HK-2 (cell line): ENCODE measurements around the gene LRP1B.
"Not testable (repeated sequence)": the region's sequence is repeated elsewhere in the genome, so short reads cannot be mapped to it uniquely, and the experiment has no call there.

Experiments used
- DNase-seq: peaks from one replicate; pipeline ENCODE4 v3.0.0-alpha.2; 2018; ENCODE audit not compliant: unreplicated experiment

LRP1B gene

DNA sequence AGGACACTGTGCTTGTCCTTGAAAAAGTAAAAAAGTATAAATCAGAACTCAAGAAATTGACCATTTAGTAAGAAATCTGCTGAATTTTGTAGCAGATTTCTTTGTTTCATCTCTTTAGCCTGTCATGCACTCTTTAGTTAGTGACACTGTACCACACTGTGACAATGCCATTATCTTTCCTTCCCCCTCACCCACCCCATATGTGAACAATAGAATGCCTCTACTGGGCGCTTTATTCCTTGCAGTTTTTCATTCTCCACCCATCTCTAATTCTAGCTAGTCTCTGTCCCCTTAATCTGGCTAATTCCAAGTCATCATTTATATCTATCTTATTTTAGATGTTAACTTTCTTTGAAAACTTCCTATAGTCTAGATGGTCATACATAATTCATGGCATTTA is 241.0 kb downstream of the LRP1B start:
- no peak for DNase-seq

DNA sequence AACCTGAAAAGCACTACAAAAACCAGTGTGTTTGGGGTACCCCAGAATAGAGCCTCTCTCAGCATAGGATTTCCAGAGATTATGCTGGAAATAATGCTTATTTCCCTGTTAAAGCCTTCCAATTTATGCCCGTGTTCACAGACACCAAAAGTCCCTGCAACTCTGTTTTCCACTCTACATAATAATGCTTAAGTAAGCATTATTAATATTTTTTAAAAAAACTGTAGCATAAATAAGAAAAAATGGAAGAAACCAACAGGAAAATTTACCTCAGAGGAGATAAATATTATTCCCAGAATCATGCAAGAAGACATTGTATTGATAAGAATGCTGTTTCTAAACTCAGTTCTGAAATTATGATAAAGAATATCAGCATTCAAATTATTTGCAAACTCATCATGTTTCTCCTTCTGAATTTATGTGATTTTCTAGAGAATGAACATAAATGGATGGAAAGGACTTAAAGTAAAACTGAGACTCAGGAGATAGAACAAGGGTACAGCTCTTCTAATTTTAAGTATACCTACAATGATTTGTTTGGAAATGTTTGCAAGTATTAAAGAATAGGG is 241.7 kb downstream of the LRP1B start:
- DNase-seq = no peak

DNA sequence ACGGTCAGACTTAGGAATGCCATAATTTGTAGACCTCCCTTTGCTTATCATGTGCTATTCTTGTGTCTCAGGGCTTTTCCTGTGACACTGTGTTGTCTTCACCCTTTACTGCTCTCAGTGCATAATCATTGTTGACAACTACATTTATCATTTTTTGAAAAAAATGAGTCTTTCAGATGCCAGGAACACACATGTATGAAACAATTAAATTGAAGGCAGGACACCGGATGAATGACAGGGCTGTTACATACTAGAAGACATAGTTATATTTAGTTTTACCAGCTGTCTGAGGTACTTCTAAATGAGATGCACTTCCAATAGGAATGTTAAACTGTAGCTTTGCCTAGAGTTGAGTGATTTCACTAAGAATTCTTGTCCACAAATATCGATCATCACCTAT is 243.5 kb downstream of the LRP1B start:
- no peak for DNase-seq

DNA sequence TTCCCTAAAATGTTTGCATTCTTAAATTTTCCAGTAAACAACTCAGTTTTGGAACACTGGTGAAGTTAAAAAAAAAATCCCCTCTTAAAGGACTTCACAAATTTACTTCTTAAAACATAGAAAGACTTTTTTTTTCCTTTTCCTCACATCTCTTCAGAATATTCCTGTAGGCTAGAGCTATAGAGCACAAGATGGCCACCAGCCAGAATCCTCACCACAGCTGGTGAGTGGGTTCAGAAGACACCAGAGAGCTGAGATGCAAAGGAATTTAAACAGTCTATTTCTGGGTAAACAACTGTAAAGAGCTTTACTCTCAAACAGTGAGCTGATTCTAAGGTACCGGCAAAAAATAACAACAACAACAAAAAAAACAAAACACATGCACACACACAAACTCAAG is 252.8 kb downstream of the LRP1B start:
- no peak for DNase-seq

DNA sequence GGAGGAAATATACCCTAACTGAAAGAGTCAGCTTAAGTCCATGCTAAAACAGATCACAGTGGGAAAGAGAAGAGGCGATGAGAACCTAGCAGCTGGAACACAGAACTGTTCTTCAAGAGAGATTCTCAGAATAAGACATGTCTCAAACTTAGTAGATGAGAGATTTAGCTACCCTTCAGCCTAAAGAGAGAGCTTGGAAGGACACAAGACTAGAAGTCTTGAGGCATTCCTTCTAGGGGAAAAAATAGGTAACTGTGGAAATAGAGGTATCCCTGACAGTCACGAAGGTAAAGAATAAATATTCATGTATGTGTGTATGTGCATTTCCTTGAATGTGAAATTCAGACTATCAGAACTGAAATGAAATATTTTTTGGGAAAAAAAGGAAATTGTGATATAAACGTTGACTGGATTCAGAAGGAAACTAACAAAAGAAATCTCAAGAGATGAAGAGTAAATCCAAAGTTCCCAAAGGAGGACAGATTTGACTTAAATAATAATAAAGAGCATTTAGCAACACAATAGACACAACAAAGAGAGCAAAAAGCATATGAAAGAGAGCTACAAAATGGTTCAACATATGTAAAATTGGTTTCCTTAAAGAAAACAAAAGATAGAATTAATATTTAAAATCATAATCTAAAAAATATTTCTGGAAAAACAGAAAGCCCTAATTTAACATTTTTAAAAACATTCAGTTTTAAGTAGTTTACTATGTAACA is 258.7 kb downstream of the LRP1B start:
- no peak for DNase-seq

DNA sequence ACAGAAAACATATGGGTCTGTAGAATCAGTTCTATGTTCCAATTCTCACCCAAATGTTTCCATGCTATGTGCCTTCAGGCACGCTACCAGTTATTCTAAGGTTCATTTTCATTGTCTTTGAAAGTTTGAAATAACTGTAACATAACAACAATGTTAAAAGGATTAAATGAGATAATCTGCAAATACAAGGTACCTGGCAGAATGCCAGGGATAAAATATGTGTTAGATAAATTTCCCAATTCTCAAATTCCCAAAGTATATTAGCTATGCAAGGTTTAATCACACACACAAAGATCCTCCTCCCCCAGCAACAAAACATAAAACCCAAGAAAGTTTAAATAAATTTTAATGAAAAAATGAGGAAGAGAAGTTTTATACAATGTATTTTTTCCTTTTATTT is 261.2 kb downstream of the LRP1B start:
- no peak for DNase-seq

DNA sequence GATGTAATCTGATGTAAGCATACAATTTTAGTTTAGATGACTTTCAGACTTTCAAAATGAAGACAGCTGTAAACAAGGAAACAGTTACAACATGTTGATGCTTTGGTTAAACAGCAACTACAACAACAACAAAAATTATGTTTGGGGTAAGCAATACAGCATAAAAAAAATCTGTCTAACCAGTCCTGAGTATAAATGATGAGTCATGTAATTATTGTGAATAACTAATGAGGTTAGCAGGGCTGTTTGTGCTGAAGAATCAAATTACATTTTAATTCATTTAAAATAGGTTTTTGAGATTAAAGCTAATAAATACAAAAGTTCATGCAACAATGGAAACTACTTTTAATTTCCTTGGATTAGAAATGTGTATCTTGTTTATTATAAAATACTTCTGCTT is 266.9 kb downstream of the LRP1B start:
- no peak for DNase-seq

DNA sequence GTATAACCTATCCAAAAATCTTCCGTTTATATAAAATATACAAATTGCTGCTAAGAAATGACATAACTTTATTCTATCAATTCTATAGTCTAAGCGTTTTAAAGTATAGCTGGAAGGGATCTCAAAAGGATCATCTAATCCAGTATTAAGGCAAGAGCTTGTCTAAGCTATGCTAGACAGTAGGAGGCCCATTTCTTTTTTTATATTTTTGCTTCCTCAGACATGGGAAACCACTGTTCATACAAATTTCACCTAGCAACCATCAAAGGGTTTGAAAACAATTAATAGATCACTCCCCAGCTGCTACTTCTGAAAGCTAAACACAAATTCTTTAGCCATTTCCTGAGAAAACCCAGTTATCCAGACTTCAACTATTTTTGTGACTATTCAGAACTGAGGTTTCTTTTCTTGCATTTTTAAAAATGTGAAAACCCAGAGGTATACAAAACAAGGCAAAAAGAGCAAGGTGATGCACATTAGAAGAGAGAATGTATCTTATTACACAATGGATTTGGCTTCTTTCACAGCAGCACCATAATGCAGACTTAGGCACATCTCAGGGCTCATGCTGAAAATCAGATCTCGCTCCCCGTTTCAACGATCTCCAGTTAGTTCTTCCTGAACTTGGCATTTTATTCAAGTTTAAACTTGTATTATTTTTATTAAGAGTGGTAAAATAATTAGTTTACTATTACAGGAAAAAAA is 274.4 kb downstream of the LRP1B start:
- DNase-seq = no peak

DNA sequence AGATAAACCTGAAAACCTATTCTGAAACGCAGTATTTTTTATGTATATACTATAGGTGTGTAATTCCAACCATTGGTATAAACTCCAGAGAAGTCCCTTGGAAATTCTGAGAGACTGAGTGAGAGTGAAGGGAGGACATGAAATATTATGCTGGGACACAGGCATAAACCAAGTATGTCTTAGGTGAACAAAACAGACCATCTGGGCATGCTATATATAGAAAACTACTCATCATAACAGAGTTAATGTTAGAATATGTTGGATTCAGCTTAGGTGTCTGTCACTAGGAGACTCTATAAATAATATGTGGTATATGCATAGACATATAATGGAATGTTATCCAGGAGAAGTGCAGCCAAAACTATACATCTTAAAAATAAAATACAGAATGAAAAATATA is 282.6 kb downstream of the LRP1B start:
- no peak for DNase-seq

DNA sequence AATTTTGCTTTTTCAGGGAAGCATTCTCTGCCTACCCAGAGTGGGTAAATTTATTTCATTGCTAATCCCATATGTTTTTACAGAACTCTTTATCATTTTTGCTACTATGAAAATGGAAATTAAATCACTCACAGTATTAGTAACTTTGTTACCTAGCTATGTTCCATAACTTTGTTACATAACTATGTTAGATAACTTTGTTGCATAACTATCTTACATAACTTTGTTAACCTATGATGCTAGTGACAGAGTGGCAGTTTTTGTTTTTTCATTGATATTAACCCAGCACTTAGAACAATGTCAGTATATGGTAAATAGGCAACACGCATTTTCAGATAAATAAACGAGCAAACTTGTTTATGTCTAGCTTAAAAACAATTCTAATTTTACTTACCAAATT is 286.6 kb downstream of the LRP1B start:
- DNase-seq = no peak

DNA sequence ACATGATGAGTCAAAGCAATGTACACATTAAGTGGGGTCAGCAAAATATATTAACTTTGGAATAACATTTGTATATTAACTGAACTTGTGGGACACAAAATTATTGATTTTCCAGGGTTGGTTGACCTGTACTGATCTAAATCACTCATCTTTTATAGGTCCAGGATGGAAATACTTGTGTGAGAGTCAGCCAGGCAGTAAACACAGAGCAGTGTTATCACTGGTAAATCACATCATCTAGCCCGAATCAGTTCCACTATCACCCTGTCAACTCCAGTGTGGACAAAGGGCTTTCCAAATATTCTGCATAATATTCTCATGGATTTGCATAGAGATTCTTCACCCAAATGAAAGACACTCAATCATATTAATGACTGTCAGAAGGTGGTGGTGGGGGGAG is 295.7 kb downstream of the LRP1B start:
- DNase-seq = no peak

DNA sequence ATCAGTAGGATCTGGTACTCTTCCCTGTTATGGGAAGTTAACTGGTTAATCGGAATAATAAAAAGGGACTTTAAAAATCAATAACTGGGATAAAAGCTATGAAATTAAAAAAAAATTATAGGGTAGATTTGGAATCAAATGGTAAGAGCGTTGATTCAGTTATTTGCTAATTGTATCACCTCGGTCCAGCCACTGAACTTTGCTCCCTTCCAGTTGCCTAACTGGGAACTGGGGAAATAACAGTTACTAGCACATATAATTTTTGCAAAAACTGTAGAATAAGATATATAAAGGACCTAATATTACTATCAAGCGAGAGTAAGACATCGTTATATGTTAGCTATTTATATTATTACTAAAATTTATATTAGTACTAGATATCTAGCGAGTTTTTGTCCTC is 302.1 kb downstream of the LRP1B start:
- no peak for DNase-seq

DNA sequence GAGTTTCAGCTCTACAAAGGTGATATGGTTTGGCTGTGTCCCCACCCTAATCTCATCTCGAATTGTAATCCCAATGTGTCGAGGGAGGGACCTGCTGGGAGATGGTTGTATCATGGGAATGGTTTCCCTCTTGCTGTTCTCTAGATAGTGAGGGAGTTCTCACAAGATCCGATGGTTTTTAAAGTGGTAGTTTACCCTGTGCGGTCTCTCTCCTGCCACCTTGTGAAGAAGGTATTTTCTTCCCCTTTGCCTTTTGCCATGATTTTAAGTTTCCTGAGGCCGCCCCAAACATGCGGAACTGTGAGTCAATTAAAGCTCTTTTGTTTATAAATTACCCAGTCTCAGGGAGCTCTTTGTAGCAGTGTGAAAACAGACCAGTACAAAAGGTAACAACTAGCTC is 306.0 kb downstream of the LRP1B start:
- no peak for DNase-seq

DNA sequence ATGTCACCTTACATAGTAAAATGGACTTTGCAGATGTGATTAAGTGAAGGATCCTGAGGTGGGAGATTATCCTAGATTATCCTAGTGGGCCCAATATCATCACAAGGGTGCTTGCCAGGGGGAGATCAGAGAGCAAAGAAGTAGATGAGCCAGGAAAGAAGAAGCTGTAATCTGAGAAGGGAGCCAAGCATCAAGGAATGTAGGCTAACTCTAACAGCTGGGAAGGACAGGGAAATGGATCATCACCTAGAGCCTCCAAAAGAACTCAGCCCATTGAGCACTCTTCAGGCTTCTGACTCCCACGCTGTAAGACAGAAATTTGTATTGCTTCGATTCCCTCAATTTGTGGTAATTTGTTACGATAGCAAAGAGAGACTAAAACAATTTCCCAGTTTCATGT is 309.9 kb downstream of the LRP1B start:
- DNase-seq = no peak

DNA sequence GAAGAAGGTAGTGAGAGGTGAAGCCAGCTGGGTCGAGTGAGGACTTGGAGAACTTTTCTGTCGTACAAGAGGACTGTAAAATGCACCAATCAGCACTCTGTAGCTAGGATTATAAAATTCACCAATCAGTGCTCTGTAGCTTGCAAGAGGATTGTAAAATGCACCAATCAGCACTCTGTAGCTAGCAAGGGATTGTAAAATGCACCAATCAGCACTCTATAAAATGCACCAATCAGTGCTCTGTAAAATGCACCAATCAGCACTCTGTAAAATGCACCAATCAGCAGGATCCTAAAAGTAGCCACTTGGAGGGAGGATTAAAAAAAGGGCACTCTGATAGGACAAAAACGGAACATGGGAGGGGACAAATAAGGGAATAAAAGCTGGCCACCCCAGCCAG is 315.5 kb downstream of the LRP1B start:
- not testable (repeated sequence) for DNase-seq

DNA sequence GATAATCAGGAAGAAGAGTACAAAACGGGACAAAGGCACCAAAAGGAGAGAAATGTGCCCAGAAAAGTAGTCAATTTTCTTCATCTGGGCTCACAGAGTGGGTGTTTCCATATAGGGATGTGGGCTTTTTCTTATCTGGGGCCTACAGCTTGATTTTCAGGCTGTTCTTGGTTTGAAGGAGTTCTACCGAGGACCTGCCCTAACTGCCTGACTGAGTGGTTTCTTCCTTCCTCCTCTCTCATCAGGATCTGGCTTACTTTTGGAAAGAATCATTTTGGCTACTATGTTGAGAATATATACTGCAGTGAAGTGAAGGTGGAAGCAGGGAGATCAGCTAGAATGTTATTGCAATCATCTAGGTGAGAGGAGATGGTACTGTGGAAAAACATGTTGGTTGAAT is 316.7 kb downstream of the LRP1B start:
- DNase-seq = no peak

DNA sequence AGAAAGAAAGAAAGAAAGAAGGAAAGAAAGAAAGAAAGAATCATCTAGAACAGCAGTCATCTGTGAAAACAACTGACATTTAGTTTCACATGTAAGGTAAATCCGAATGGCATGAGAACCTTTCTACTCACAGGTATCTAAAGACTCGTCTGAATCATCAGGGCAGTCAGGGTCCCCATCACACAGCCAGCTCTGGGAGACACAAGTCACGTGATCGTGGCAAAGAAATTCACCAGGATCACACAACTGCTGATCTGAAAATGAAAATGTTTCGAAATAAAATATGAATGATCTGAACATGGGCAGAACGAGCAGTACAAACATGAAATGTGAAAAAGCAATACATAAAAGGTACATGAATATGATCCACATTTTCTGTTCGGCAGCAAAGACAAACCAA is 320.7 kb downstream of the LRP1B start:
- DNase-seq = no peak

DNA sequence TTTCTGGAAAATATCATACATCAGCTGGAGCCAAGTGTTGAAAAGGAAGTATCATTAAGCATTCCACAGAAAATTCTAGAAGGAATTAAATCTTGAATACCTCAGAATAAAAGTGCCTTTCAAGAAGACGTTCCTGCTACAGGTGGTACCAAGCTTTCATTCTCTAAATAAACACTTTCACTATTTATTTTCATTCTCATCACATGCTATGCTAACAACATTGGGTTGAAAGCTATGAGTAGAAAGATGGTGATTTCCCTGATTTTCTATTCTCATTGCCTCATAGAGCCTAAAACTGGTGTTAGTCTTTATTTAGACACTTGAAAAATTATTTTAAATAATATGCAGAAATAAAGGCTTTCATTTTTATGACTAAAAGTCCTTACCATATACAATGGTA is 324.7 kb downstream of the LRP1B start:
- no peak for DNase-seq

DNA sequence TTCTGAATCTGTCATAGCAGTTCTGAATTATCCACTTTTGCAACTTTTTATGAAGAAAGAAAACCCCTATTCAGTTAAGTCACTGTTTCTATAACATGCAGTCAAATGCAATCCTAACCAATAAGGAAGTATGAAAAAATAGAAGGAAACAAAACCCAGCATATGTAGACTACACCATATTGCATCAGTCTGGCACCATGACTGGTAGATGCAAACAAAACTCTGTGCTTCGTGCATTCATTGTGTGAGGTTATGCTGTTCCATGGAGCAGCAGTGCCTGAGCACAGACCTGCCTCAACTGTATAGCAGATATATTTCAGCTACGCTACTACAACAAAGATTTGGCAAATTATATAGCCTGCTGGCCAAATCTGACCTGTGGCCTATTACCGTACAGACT is 325.5 kb downstream of the LRP1B start:
- no peak for DNase-seq

DNA sequence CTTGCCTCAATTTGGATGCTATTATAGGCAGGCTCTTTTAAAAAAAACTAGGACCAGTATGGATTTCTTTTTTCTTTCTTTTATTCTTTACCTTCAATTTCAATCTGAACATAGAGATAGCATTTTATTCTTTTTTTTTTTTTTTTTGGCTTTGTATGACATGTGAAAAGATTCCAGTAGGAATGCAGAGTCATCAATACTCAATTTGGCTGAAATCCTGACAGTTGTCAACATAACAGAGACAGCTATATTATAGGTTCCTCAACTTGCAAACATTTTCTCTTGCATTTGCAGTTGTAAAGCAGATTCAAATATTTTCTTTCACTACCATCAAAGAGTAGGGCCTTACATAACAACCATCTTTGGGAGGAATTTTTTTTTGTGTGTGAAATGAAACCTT is 334.4 kb downstream of the LRP1B start:
- no peak for DNase-seq

DNA sequence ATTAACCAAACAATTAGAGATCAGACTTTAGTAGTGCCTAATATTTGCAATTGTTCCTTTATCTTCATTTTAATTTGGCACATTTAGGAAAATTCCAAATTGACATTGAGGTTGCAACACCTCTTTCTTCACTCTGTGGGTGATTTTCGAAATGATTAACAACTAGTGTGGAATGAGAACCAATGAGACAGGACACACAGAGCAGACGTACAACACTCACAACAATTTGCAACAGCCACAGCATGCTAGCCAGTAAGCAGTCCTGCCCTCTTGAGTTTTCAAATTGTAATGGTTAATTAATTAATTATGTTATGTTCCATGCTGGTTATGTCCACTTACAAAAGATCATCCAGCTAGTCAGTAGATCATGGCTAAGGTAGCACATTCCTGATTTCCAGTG is 339.3 kb downstream of the LRP1B start:
- no peak for DNase-seq

DNA sequence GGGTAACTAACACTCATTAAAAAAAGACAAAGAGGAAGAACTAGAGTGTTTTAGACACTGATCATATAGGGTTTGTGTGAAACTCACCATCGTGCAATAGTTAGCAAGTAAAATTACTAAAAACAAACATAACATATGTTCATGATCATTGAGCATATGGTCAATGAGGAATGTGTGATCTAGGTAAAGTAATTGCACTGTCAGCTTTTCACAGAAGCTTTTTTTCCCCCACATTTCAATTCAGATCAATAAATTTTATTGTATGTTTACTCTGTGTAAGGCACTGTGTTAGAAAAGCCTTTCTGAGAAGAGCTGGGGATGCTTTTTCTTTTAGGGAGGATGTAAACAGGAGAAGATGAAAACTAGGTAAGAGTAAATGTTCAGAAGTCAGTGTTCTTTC is 348.2 kb downstream of the LRP1B start:
- no peak for DNase-seq

DNA sequence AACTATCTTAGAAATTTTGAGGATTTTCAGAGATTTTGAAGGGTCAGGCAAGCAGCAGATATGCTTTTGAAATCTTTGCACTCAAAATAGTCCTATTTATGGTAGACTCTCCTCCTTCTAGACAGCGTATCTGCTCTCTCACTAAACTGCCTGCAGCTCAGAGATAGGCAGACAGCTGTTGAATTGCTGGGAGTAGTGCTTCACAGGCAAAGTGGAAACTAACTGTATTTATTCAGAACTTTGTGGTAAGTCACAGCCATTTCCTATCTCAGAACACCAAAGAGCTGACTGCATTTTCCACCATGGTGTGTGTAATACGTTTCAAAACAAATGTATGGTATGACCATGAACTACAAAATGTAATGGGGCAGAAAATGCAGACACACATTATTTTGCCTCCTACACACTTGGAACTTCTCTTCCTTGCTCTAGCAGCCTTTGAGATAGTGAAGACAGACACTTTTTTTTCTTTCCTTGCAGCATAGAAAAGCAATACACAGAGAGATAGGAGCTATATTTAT is 352.4 kb downstream of the LRP1B start:
- no peak for DNase-seq
